ENCODE measurements around the gene PACSIN2.

The PACSIN2 gene

DNA sequence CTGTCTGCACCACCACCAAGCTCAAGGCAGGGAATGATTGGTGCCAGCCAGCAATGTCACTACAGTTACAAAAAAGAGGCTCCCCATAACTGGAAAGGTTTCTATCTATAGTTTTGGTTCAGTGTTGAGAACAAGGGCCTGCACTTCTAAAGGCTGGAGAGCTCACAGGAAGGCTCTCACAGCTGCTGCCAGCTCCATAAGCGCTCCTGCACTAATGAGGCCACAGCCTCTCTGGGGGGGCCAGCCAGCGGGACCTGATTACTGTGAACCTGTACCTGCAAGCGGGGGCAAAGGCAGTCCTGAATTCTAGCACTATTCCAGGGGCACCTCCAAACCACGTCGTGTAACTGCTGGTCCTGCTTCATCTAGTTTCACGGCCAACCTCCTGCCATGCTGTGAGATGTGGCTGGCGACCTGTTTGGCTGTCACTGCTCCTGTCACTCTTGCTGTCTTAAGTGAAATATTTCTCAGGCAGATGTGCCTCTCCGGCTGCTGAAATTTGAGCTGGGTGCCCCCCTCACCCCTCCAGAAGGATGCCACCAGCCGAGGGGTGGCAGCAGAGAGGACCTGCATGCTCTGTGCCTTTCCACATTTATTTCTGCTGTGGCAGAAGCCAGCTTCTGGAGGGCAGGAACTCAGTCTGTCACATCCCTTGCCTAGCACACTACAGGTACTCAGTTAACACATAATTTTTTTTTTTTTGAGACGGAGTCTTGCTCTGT lies 104.6 kb downstream of the PACSIN2 start:
- H3K4me3 ChIP-seq (ENCODE audit: control insufficient read depth, low read depth, low read length), result no peak overlapping the region
- TF ChIP-seq, protein P1, sequence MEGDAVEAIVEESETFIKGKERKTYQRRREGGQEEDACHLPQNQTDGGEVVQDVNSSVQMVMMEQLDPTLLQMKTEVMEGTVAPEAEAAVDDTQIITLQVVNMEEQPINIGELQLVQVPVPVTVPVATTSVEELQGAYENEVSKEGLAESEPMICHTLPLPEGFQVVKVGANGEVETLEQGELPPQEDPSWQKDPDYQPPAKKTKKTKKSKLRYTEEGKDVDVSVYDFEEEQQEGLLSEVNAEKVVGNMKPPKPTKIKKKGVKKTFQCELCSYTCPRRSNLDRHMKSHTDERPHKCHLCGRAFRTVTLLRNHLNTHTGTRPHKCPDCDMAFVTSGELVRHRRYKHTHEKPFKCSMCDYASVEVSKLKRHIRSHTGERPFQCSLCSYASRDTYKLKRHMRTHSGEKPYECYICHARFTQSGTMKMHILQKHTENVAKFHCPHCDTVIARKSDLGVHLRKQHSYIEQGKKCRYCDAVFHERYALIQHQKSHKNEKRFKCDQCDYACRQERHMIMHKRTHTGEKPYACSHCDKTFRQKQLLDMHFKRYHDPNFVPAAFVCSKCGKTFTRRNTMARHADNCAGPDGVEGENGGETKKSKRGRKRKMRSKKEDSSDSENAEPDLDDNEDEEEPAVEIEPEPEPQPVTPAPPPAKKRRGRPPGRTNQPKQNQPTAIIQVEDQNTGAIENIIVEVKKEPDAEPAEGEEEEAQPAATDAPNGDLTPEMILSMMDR (IDR thresholded peaks at IDR 0.05; ENCODE audit: control insufficient read depth, insufficient read depth, low read depth, low read length, missing control alignments), result no peak
- DNase-seq (ENCODE audit: low read depth), result no peak

DNA sequence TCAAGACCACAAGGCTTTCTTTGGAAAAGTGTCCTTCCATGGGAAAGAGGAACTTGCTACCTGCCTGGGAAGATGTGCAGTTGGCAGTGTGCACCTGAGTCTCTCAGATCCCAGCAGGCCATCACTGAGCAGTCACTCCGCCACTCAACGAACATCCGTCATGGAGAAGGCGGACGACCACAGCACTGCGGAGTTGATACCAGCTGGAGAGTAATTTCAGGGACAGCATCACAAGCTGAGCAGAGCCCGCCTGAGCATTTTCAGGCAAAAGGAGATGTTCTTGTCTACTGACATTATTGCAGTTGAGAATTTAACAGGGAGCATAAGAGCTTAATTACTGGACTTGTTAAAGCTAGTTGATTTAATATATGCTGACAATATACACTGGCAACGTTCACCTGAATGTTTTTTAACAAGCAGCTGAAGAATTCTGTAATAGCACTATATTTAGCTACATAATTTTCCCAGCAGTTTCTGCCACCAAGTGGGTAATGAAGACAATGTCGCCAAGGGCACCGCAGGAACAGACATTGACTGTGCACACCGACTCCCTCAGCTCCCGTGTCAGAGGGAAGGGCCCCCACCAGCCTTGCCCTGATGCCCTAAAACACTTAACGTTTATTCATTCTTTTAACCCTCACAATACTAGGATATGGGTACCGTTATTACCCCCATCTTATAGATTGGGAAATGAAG lies 105.4 kb downstream of the PACSIN2 start:
- TF ChIP-seq, protein P1 (IDR thresholded peaks at IDR 0.05; ENCODE audit: control insufficient read depth, insufficient read depth, low read depth, low read length, missing control alignments), result no peak
- no peak for DNase-seq (ENCODE audit: low read depth)
- no peak overlapping the region for H3K4me3 ChIP-seq (ENCODE audit: control insufficient read depth, low read depth, low read length)

DNA sequence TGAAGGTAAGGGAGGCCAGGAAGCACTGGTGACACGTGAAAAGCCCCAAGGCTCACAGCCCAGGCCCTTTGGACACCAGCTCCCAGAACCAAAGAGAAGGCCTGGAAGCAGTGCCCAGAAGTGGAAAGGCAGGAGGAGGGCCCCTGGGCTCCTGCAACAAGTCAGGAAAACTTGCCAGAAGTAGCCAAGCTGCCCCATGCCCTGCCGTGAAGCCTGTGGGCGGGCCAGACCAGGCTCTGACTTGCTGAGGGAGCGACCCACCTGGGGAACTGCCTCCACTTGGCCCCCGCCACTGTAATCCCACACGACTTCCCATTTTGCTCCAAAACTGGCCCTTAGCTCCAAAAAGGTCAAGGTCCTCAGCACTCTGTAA lies 106.6 kb downstream of the PACSIN2 start:
- TF ChIP-seq, protein P1 (IDR thresholded peaks at IDR 0.05; ENCODE audit: control insufficient read depth, insufficient read depth, low read depth, low read length, missing control alignments), result no peak
- H3K4me3 ChIP-seq (ENCODE audit: control insufficient read depth, low read depth, low read length), result no peak overlapping the region
- DNase-seq (ENCODE audit: low read depth), result no peak

DNA sequence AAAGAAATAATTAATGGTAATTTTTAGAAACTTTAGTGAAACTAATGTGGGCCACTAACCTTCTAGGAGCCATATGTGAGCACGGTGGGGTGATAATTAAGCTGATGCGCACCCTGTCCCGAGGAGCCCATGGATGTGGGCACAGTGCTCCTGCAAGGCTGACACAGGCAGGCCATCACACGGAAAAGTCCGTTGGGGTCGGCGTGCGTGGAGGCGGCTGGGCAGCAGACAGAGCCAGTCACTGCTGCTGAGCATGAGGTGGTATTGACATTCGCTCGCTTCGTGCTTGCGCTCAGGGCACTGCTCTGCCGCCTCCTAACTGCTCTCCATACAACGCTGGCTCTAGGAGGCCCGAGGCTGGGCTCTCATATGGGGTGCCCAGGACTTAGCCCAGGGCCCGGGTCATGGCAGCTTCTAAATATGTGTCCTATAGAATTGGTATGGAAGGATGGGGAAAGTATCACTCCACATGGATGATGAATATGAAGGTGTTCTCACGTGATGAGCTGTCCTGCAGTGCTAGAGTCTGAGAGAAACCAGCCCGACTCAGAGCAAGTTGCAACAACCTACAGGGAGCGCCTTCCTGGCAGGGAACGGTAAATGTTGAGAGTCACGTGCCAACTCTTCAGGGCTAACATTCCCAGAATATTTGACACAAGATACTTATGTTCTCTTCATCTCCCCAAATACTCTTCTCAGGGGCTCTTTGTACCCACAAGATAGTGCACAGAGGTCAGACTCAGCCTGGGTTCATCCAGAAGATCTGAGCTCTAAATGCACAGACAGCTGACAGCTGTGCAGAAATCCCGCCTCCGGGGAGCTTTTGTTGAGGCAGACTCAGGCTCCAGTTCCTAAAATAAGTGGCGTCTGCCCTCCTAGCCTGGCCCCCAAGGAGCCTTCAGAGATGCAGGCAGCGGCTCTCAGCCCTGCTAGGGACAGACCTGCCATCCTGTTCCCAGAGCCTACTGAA lies 107.3 kb downstream of the PACSIN2 start:
- no peak for DNase-seq (ENCODE audit: low read depth)
- H3K4me3 ChIP-seq (ENCODE audit: control insufficient read depth, low read depth, low read length), result no peak overlapping the region
- TF ChIP-seq, protein P1 (IDR thresholded peaks at IDR 0.05; ENCODE audit: control insufficient read depth, insufficient read depth, low read depth, low read length, missing control alignments), result no peak

DNA sequence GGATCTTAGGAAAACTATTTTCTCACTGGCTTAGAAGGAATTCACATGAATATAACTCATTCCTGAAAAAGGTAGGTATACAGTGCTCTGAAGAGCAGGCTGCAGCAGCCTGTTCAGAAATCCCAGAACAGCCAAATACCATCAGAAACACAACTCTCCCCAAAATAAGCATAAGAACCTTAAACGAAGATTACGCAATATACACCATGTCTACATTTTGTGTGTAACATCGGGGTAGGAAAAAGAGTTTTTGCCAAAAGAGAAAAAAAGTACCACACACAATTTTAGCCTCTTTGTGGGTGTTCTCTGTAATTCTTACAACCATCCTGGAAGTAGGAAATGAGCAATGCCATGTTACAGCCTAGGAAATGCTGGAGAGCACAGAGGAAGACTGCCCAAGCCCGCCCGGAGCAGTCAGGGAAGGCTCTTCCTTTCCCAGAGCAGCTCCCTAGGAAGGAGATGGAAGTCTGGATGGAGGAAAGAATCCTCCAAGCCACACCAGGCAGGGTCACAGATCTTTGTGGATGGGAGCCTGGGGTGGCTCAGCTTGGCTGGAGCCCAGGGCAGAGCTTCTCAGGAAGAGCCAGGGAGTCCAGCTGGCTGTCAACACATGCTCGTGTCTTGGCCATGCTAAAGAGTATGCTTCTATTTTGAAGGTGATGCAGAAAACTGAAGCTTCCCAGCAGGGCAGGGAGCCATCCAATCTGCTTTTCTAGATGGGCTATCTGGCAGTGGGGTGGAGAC lies 108.2 kb downstream of the PACSIN2 start:
- TF ChIP-seq, protein P1 (IDR thresholded peaks at IDR 0.05; ENCODE audit: control insufficient read depth, insufficient read depth, low read depth, low read length, missing control alignments), result no peak
- DNase-seq (ENCODE audit: low read depth), result no peak

DNA sequence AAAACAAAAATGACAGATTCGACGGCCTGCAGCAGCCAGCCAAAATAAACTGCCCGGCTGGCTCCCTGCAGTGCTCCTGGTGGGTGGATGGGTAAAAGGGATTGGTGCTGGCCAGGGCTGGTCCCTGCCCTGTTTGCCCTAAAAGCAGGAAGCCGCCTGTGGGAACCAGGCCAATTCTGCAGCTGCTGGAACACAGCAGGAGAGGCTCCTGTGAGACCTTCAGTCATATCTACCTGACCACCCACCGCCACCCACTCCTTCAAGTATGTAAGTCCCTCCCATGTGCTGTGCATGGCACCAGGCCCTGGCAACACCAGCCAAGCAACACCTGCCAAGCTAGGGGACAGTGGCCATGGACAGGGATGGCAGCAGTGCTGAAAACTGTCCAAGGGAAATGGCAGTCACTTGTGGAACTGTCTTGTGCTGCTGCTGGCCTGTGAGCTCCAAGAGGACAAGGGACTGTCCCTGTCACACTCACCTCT lies 109.2 kb downstream of the PACSIN2 start:
- no peak overlapping the region for H3K4me3 ChIP-seq (ENCODE audit: control insufficient read depth, low read depth, low read length)
- DNase-seq (ENCODE audit: low read depth), result no peak
- TF ChIP-seq, protein P1 (IDR thresholded peaks at IDR 0.05; ENCODE audit: control insufficient read depth, insufficient read depth, low read depth, low read length, missing control alignments), result no peak

More for the DNA sequence above, 108.2 kb downstream of the PACSIN2 start:
- H3K4me3 ChIP-seq (ENCODE audit: control insufficient read depth, low read depth, low read length), result no peak overlapping the region
